Muscle layer of duodenum (tissue), 2 donors: ENCODE data around the gene PRR15.

Experiments
- H3K27ac ChIP-seq: one replicate; pipeline ENCODE4 v1.7.0; 2013; ENCODE audit warnings: mild to moderate bottlenecking, low read length
- H3K27me3 ChIP-seq: one replicate; pipeline ENCODE4 v1.7.0; 2013; ENCODE audit warnings: low read depth, mild to moderate bottlenecking, control low read depth, low read length
- H3K36me3 ChIP-seq, 2 donors: one replicate each; pipeline ENCODE4 v1.7.0; 2013; ENCODE audit warnings: low read length in 2 of 2, control low read depth in 1 of 2, mild to moderate bottlenecking in 1 of 2; ENCODE audit not compliant: insufficient read depth in 2 of 2, control insufficient read depth in 1 of 2
- H3K4me1 ChIP-seq, 2 donors: one replicate each; pipeline ENCODE4 v1.7.0; 2013; ENCODE audit warnings: low read length in 2 of 2, mild to moderate bottlenecking in 2 of 2, control low read depth in 1 of 2, moderate library complexity in 1 of 2; ENCODE audit not compliant: insufficient read depth in 2 of 2, control insufficient read depth in 1 of 2
- H3K4me3 ChIP-seq, 2 donors: one replicate each; pipeline ENCODE4 v1.7.0; 2013; ENCODE audit warnings: low read length in 2 of 2, low read depth in 1 of 2, mild to moderate bottlenecking in 1 of 2
- H3K9me3 ChIP-seq, 2 donors: one replicate each; pipeline ENCODE4 v1.7.0; 2013; ENCODE audit warnings: low read length in 2 of 2, control low read depth in 1 of 2, mild to moderate bottlenecking in 1 of 2; ENCODE audit not compliant: control insufficient read depth in 1 of 2
- donor health status: healthy.

Gene PRR15

GRCh38 chr7:29555061-29555460, 8.6 kb upstream of the PRR15 start:
- H3K4me1 ChIP-seq, result no peaks in the 10 kb centered on the region
- no peaks in the 10 kb centered on the region for H3K27me3 ChIP-seq
- no peaks in the 10 kb centered on the region for H3K9me3 ChIP-seq
- H3K4me3 ChIP-seq, result no peak overlapping the region
- H3K36me3 ChIP-seq, result no peaks in the 10 kb centered on the region
- no peak overlapping the region for H3K27ac ChIP-seq

GRCh38 chr7:29556405-29557195, 7.0 kb upstream of the PRR15 start:
- H3K36me3 ChIP-seq, result no peaks in the 10 kb centered on the region
- no peak overlapping the region for H3K27ac ChIP-seq
- H3K9me3 ChIP-seq, result no peaks in the 10 kb centered on the region
- no peaks in the 10 kb centered on the region for H3K4me1 ChIP-seq
- no peaks in the 10 kb centered on the region for H3K27me3 ChIP-seq
- H3K4me3 ChIP-seq, result no peak overlapping the region

GRCh38 chr7:29557954-29558353, 5.7 kb upstream of the PRR15 start:
- no peaks in the 10 kb centered on the region for H3K36me3 ChIP-seq
- no peak overlapping the region for H3K4me3 ChIP-seq
- no peaks in the 10 kb centered on the region for H3K27me3 ChIP-seq
- peaks cover 0 to 2% of the 10 kb centered on the region in 2 donors for H3K4me1 ChIP-seq
- no peaks in the 10 kb centered on the region for H3K9me3 ChIP-seq
- no peak overlapping the region for H3K27ac ChIP-seq

- H3K27me3 ChIP-seq, result peaks cover 12% of the 10 kb centered on the region
- H3K4me3 ChIP-seq, result no peak overlapping the region
- no peak overlapping the region for H3K27ac ChIP-seq
- no peaks in the 10 kb centered on the region for H3K9me3 ChIP-seq
- H3K36me3 ChIP-seq, result no peaks in the 10 kb centered on the region
- H3K4me1 ChIP-seq, result peaks cover 3 to 35% of the 10 kb centered on the region in 2 donors
Observed at GRCh38 chr7:29561271-29561670, 2.4 kb upstream of the PRR15 start.

- Histone ChIP-seq H3K27me3 (peaks cover 20% of the 10 kb centered on the region), H3K4me3 (no peak overlapping the region), H3K4me1 (peaks cover 3 to 41% of the 10 kb centered on the region in 2 donors), H3K9me3 (no peaks in the 10 kb centered on the region), H3K36me3 (no peaks in the 10 kb centered on the region), H3K27ac (no peak overlapping the region)
Observed at GRCh38 chr7:29562307-29562706, 1.3 kb upstream of the PRR15 start.

GRCh38 chr7:29564496-29565223, 1.0 kb downstream of the PRR15 start:
- Histone ChIP-seq H3K36me3 (no peaks in the 10 kb centered on the region), H3K27ac (peak overlapping the region; percentile 56), H3K4me1 (peaks cover 3 to 41% of the 10 kb centered on the region in 2 donors), H3K9me3 (no peaks in the 10 kb centered on the region), H3K27me3 (peaks cover 23% of the 10 kb centered on the region), H3K4me3 (peak overlapping the region; percentile 89 to 95)

GRCh38 chr7:29565224-29565630, 1.6 kb downstream of the PRR15 start:
- Histone ChIP-seq H3K9me3 (no peaks in the 10 kb centered on the region), H3K4me1 (peaks cover 3 to 41% of the 10 kb centered on the region in 2 donors), H3K36me3 (no peaks in the 10 kb centered on the region), H3K27me3 (peaks cover 23% of the 10 kb centered on the region), H3K27ac (peak overlapping the region; percentile 56), H3K4me3 (peak overlapping the region; percentile 89 to 95)

- H3K27me3 ChIP-seq, result peaks cover 23% of the 10 kb centered on the region
- peak overlapping the region; percentile 89 to 95 for H3K4me3 ChIP-seq
- H3K4me1 ChIP-seq, result peaks cover 3 to 41% of the 10 kb centered on the region in 2 donors
- no peaks in the 10 kb centered on the region for H3K36me3 ChIP-seq
- H3K27ac ChIP-seq, result peak overlapping the region; percentile 56
- H3K9me3 ChIP-seq, result no peaks in the 10 kb centered on the region
Observed at GRCh38 chr7:29565634-29565981, 2.0 kb downstream of the PRR15 start.

- H3K9me3 ChIP-seq, result no peaks in the 10 kb centered on the region
- H3K27ac ChIP-seq, result peak overlapping the region; percentile 56
- H3K4me1 ChIP-seq, result peaks cover 3 to 41% of the 10 kb centered on the region in 2 donors
- H3K27me3 ChIP-seq, result peaks cover 23% of the 10 kb centered on the region
- peak overlapping the region; percentile 89 to 95 for H3K4me3 ChIP-seq
- H3K36me3 ChIP-seq, result no peaks in the 10 kb centered on the region
Observed at GRCh38 chr7:29565982-29566746, 2.5 kb downstream of the PRR15 start.

GRCh38 chr7:29567174-29567573, 3.5 kb downstream of the PRR15 start:
- peaks cover 23% of the 10 kb centered on the region for H3K27me3 ChIP-seq
- H3K9me3 ChIP-seq, result no peaks in the 10 kb centered on the region
- H3K27ac ChIP-seq, result peak overlapping the region; percentile 10
- H3K4me1 ChIP-seq, result peaks cover 3 to 41% of the 10 kb centered on the region in 2 donors
- H3K4me3 ChIP-seq, result peak overlapping the region in 1 of 2 donors; percentile 95
- H3K36me3 ChIP-seq, result no peaks in the 10 kb centered on the region

- no peak overlapping the region for H3K27ac ChIP-seq
- H3K9me3 ChIP-seq, result no peaks in the 10 kb centered on the region
- H3K27me3 ChIP-seq, result peaks cover 16% of the 10 kb centered on the region
- no peaks in the 10 kb centered on the region for H3K36me3 ChIP-seq
- H3K4me1 ChIP-seq, result peaks cover 3 to 22% of the 10 kb centered on the region in 2 donors
- H3K4me3 ChIP-seq, result no peak overlapping the region
Observed at GRCh38 chr7:29569648-29570047, 6.0 kb downstream of the PRR15 start.
